Upper lobe of left lung (tissue), 4 donors: ENCODE results near the gene TRAF3.

ENCODE experiments used
- EP300 ChIP-seq, 4 donors: sonication (generic); formaldehyde crosslinking; IDR thresholded peaks; one replicate each; pipeline ENCODE4 v1.5.1; 2017; ENCODE audit warnings: antibody characterized with exemption in 4 of 4, control low read depth in 2 of 4
- POLR2A ChIP-seq, 4 donors: fragments of 450-650 bp; IDR thresholded peaks; one replicate each; pipeline ENCODE4 v1.5.1; 2016 to 2017; ENCODE audit warnings: antibody characterized with exemption in 4 of 4, mild to moderate bottlenecking in 2 of 4
- POLR2AphosphoS5 ChIP-seq, 2 donors: sonication (generic); formaldehyde crosslinking; IDR thresholded peaks; one replicate each; pipeline ENCODE4 v1.5.1; 2017; ENCODE audit warnings: antibody characterized with exemption in 2 of 2
- TF ChIP-seq, protein P1 (sequence below), 6 experiments: fragments of 450-650 bp in 4 of 6; fragments of 200-600 bp in 2 of 6; sonication (generic) in 2 of 6; IDR thresholded peaks; one replicate each; pipeline ENCODE4 v1.5.1; 2016 to 2019; ENCODE audit warnings: antibody characterized with exemption in 6 of 6

DNA sequence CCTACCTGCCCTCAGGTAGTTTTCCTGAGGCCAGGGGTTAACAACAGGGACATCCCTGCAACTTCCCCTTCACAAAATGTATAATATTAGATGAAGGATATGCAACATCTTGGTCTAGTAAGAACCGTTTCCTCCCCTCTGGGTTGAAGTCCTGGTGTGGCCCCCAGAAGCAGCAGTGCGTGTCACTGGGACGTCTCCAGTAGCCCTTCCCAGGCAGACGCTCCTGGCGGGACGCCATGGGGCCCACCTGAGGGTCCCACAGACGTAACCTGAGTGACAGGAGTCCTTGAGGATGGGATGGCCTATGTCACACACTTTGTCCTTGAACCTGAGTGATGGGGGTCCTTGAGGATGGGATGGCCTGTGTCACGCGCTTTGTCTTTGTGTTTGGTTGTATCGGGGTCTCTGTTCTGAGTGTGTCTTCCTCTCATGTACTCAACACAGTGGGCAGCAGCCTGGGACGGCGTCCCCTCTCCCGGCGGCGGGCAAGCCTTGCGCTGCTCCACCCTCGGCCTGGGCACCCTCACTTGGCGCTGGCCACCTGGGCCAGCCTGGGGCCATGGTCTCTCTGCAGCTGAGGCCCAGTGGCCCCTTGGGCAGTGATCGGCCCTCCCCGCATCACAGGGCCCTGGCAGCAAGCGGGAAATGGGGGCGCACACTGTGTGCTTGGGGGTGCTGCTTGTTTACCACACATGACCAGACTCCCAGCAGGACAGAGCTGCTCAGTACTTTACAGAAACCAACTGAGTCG lies 130.9 kb downstream of the TRAF3 start:
- TF ChIP-seq, protein P1, sequence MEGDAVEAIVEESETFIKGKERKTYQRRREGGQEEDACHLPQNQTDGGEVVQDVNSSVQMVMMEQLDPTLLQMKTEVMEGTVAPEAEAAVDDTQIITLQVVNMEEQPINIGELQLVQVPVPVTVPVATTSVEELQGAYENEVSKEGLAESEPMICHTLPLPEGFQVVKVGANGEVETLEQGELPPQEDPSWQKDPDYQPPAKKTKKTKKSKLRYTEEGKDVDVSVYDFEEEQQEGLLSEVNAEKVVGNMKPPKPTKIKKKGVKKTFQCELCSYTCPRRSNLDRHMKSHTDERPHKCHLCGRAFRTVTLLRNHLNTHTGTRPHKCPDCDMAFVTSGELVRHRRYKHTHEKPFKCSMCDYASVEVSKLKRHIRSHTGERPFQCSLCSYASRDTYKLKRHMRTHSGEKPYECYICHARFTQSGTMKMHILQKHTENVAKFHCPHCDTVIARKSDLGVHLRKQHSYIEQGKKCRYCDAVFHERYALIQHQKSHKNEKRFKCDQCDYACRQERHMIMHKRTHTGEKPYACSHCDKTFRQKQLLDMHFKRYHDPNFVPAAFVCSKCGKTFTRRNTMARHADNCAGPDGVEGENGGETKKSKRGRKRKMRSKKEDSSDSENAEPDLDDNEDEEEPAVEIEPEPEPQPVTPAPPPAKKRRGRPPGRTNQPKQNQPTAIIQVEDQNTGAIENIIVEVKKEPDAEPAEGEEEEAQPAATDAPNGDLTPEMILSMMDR (IDR thresholded peaks at IDR 0.05), result no peak
- TF ChIP-seq POLR2A (IDR thresholded peaks at IDR 0.05) (no peak), POLR2AphosphoS5 (IDR thresholded peaks at IDR 0.05) (no peak), EP300 (IDR thresholded peaks at IDR 0.05) (no peak)
